Measurements from ENCODE around the gene MED28. TPM values are rescaled to one million over a fixed set of nuclear protein-coding genes. Genes with fewer than 3 reads are reported as not detected.

MED28 gene
- total RNA-seq, 1 donor from 2014 or later: 92.5 TPM

DNA sequence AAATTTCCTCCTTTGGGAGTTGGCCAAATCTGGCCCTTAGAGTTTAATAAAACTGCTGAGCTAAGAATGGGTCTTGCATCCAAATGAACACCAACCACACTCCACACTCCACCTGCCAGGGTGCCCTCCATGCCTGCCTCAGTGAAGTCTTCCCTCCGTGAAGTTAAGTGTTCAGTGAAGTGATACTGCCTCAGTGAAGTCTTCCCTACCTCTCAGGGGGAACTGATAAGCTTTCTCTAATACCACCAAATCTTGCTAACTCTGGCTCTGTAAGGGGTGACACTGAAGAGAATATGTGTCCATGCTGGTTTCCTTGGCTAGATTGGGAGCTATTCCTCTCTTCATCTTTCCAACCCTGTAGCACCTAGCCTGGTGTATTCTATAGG is 27.9 kb downstream of the MED28 start:
- Mint-ChIP-seq H3K27me3 (no peaks in the 10 kb centered on the region), H3K27ac (no peak overlapping the region), H3K36me3 (peaks cover 8% of the 10 kb centered on the region), H3K4me3 (no peak overlapping the region), H3K4me1 (ENCODE audit: unreplicated experiment) (no peaks in the 10 kb centered on the region), H3K9me3 (peaks cover 11% of the 10 kb centered on the region)
- TF ChIP-seq CTCF (conservative IDR thresholded peaks at IDR 0.05): no peak
- DNase-seq (ENCODE audit: extremely low spot score, unreplicated experiment): no peak

DNA sequence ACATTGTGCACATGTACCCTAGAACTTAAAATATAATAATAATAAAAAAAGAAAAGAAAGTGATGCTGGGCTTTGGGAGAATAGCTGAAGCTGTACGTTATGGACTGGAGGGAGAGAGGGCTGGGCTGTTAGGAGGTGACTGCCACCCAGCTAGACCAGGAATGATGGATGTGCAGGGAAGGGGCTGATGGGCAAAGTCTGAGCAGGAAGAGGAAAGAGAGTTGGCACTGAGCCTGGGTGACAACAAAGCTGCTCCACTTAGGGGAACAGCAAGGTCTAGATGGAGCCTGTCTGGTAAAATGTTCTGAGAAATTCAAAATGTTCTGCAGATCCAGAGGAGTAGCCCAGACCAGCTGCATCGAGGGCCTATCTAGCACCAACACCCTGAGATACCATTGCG is 32.3 kb downstream of the MED28 start:
- Mint-ChIP-seq H3K4me1 (ENCODE audit: unreplicated experiment) (no peaks in the 10 kb centered on the region), H3K4me3 (no peak overlapping the region), H3K9me3 (peaks cover 11% of the 10 kb centered on the region), H3K27ac (no peak overlapping the region), H3K36me3 (peaks cover 8% of the 10 kb centered on the region), H3K27me3 (no peaks in the 10 kb centered on the region)
- DNase-seq (ENCODE audit: extremely low spot score, unreplicated experiment): no peak
- TF ChIP-seq CTCF (conservative IDR thresholded peaks at IDR 0.05): no peak

- TF ChIP-seq CTCF (conservative IDR thresholded peaks at IDR 0.05): no peak
- H3K27me3 Mint-ChIP-seq: no peaks in the 10 kb centered on the region
- DNase-seq (ENCODE audit: extremely low spot score, unreplicated experiment): no peak
- no peaks in the 10 kb centered on the region for H3K4me1 Mint-ChIP-seq (ENCODE audit: unreplicated experiment)
- H3K9me3 Mint-ChIP-seq: peaks cover 11% of the 10 kb centered on the region
- H3K4me3 Mint-ChIP-seq: no peak overlapping the region
- no peak overlapping the region for H3K27ac Mint-ChIP-seq
- H3K36me3 Mint-ChIP-seq: peaks cover 8% of the 10 kb centered on the region
These were observed 32.9 kb downstream of the MED28 start for GRCh38 chr4:17647176-17647806.

DNA sequence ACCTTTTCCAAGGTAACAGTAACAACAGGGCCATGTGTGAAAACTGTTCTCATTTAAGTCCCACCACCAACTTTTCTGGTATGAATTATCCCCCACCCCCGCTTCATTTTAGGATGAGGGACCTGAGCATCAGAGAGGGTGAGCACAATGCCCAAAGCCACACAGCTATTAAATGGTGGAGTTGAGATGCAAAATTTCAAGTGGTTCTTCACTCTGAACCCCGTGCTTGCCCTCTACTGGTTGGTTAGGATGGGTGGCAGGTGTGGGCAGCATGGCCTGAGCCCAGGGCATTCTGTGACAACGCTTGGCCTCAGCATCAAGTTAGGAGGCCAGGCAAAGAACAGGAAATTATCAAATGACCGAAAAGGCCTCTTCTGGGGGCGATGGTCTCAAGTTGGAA is 33.5 kb downstream of the MED28 start:
- peaks cover 3% of the 10 kb centered on the region for H3K36me3 Mint-ChIP-seq
- no peak for TF ChIP-seq CTCF (conservative IDR thresholded peaks at IDR 0.05)
- no peaks in the 10 kb centered on the region for H3K4me1 Mint-ChIP-seq (ENCODE audit: unreplicated experiment)
- peaks cover 6% of the 10 kb centered on the region for H3K9me3 Mint-ChIP-seq
- H3K27ac Mint-ChIP-seq: no peak overlapping the region
- H3K27me3 Mint-ChIP-seq: no peaks in the 10 kb centered on the region
- no peak overlapping the region for H3K4me3 Mint-ChIP-seq
- no peak for DNase-seq (ENCODE audit: extremely low spot score, unreplicated experiment)

GRCh38 chr4:17650406-17650805 is 36.0 kb downstream of the MED28 start:
- H3K36me3 Mint-ChIP-seq: no peaks in the 10 kb centered on the region
- H3K27ac Mint-ChIP-seq: no peak overlapping the region
- no peaks in the 10 kb centered on the region for H3K27me3 Mint-ChIP-seq
- H3K4me1 Mint-ChIP-seq (ENCODE audit: unreplicated experiment): no peaks in the 10 kb centered on the region
- H3K9me3 Mint-ChIP-seq: no peaks in the 10 kb centered on the region
- no peak overlapping the region for H3K4me3 Mint-ChIP-seq
- no peak for DNase-seq (ENCODE audit: extremely low spot score, unreplicated experiment)
- no peak for TF ChIP-seq CTCF (conservative IDR thresholded peaks at IDR 0.05)

GRCh38 chr4:17654701-17655100 is 40.3 kb downstream of the MED28 start:
- H3K27me3 Mint-ChIP-seq: peaks cover 2% of the 10 kb centered on the region
- TF ChIP-seq CTCF (conservative IDR thresholded peaks at IDR 0.05): no peak

More at GRCh38 chr4:17654701-17655100, 40.3 kb downstream of the MED28 start:
- H3K27ac Mint-ChIP-seq: no peak overlapping the region
- H3K9me3 Mint-ChIP-seq: no peaks in the 10 kb centered on the region
- H3K36me3 Mint-ChIP-seq: no peaks in the 10 kb centered on the region
- no peak overlapping the region for H3K4me3 Mint-ChIP-seq
- H3K4me1 Mint-ChIP-seq (ENCODE audit: unreplicated experiment): no peaks in the 10 kb centered on the region
- no peak for DNase-seq (ENCODE audit: extremely low spot score, unreplicated experiment)

Measured in type B pancreatic cell (in vitro differentiated cells).